ENCODE data around the gene RABGGTA.

RABGGTA gene

DNA sequence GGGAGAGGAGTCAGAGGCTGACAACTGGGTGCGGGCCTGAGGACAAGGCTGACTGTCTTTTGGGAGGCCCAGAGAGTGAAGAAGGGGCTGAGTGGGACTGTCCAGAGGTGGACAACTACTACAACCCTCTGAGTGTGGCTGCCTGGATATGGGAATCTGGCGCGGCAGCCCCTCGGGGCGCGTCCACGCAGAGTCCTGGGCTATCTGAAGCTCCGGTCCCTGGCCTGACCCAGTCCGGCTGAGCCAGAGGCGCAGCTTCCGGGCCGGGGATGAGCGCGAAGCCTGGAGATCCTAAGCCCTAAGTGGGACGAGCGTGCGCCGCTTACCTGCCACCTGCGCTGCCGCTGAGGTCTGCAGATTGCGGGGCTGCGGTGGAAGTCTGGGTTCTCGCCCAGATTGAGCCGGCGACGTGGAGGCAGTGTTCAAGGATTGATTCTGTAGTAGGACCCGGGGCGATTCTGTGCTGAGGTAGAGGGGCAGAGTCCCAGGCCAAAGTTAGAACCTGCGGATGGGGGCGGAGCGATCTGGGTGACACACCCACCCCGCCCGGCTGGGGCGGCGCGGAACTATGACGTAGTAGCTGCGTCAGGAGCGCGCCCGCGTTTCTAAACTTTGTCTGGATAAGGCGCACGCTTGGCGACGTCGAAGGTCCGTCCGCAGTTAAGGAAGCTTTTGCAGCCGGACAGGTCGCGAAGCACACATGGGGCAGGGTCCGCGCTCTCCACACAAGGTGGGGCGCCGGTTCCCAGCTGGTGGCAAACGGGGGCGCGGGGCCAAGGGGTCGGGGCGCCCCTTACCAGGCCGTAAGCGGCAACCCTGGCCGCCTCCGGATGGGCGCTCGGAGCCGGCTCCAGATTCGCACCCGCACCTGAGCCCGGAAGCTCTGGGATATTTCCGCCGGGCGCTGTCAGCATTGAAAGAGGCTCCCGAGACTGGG is 28.1 kb upstream of the RABGGTA start, which contains the start of the genes DHRS1 and NOP9:
Gene DHRS1 (minus strand): TSS at position 526 of the 937 bp plus-strand sequence. CDS start 674 bp downstream, outside the sequence.
Gene NOP9 (plus strand): TSS at position 596 of the 937 bp plus-strand sequence. CDS start 105 bp downstream, at position 701.
- TF ChIP-seq, protein P1, sequence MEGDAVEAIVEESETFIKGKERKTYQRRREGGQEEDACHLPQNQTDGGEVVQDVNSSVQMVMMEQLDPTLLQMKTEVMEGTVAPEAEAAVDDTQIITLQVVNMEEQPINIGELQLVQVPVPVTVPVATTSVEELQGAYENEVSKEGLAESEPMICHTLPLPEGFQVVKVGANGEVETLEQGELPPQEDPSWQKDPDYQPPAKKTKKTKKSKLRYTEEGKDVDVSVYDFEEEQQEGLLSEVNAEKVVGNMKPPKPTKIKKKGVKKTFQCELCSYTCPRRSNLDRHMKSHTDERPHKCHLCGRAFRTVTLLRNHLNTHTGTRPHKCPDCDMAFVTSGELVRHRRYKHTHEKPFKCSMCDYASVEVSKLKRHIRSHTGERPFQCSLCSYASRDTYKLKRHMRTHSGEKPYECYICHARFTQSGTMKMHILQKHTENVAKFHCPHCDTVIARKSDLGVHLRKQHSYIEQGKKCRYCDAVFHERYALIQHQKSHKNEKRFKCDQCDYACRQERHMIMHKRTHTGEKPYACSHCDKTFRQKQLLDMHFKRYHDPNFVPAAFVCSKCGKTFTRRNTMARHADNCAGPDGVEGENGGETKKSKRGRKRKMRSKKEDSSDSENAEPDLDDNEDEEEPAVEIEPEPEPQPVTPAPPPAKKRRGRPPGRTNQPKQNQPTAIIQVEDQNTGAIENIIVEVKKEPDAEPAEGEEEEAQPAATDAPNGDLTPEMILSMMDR (IDR thresholded peaks at IDR 0.05; ENCODE audit: low read depth, low read length, missing control alignments) = no peak
- DNase-seq (ENCODE audit: extremely low read depth, low read depth) = no peak
- H3K4me3 ChIP-seq (replicated peaks; ENCODE audit: low read depth, low read length) = peak within 1 kb of the TSS; percentile 91

DNA sequence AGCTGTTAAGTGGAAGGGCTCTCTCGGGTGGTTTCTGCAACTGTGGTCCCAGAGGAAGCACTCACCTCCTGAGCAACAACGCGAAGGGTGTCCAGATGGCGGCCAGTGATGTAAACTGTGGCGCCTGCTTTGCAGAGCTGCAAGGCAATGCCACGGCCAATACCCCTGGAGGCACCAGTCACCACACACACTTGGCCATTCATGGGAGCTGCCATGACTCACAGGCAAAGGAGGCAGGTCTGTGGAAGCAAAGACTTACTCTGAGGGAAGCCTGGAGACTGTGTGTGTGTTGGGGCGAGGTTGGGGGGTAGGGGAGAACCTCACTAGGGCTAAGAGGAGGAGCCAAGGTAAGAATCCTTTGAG is 27.5 kb upstream of the RABGGTA start:
- peak overlapping the region; percentile 91 for H3K4me3 ChIP-seq (replicated peaks; ENCODE audit: low read depth, low read length)
- DNase-seq (ENCODE audit: extremely low read depth, low read depth) = no peak
- TF ChIP-seq, protein P1 (IDR thresholded peaks at IDR 0.05; ENCODE audit: low read depth, low read length, missing control alignments) = no peak

DNA sequence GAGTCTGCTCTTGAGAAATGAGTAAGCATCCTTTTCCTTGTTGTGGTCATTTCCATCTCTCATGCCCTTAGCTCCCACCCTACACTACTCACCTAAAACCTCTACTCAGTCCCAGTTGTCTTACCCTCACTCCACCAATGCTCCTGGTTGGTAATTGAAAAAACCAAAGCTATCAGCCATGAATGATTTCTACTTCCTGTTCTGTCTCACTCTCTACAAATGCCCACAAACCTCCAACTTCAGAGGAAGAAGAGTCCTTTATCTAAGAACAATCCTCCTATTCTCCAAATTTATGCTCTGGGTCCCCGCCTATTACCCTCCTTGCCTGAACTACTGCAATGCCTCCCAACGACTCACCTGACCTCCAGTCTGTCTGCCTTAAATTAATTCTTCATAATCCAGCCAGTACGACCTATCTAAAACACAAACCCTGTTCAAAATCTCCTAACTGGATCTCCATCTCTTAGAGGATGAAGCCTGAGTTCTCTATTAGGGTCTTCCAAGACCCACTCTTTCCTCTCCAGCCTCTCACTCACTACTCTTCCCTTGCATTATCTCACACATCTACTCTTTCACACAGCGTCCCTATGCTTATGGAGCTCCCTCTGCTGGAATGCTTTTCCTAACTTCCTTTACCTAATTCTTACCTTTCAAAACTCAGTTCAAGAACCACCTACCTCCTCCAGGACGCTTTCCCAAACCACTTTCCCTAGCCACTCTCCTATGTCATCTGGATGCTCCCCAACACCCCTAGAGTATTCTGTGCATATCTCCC is 26.0 kb upstream of the RABGGTA start:
- DNase-seq (ENCODE audit: extremely low read depth, low read depth) = no peak
- no peak overlapping the region for H3K4me3 ChIP-seq (replicated peaks; ENCODE audit: low read depth, low read length)
- TF ChIP-seq, protein P1 (IDR thresholded peaks at IDR 0.05; ENCODE audit: low read depth, low read length, missing control alignments) = peak; percentile 44

DNA sequence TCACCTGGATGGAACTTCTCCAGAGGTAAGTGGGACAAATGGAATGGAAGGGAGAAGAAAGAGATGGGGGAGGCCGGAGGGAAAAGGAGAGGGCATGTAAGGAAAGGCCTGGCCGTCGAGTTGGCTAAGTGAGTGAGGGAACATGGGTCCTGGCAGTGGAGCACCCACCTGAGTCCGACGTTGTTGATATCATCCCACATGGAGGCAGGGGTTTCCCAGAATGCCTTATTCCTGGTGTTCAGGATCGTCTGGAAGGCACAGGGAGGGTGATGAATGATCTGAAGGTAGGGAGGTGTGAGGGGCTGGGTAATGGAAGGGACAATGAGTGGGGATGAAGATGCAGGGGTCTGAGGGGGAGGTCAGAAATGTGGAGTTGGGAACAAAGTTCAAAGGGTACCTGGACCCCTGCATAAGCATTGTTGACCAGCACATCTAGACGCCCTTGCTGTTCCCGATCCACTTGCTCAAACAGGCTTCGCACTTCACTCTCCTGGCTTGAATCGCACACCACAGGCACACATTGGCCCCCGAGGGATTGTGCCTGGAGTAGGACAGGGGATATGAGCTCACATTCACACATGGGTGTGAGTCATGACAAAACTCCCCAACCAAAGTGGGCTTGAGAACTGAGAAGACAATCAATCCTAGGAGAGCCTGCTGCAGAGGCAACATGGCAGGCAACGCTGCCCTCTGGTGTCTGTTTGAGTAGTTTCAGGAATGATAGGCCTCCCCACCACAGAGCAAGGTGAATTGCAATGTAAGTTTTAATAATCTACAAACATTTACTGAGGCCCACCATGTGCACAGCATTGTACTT is 25.2 kb upstream of the RABGGTA start:
- peak; percentile 84 for DNase-seq (ENCODE audit: extremely low read depth, low read depth)
- H3K4me3 ChIP-seq (replicated peaks; ENCODE audit: low read depth, low read length) = no peak overlapping the region
- TF ChIP-seq, protein P1 (IDR thresholded peaks at IDR 0.05; ENCODE audit: low read depth, low read length, missing control alignments) = peak; percentile 83

DNA sequence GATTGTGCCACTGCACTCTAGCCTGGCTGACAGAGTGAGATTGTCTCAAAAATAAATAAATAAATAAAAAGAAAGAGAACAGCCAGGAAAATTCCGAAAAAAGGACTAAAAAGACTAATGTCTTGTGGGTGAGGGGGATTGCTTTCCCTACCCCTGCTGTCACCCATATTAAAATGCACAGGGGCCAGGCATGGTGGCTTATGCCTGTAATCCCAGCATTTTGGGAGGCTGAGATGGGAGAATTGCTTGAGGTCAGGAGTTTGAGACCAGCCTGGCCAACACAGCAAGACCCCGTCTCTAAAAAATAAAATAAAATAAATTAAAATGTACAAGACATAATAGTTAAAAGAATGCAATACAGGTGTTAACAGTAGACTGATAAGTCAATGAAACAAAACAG is 22.1 kb upstream of the RABGGTA start:
- H3K4me3 ChIP-seq (replicated peaks; ENCODE audit: low read depth, low read length) = no peak overlapping the region
- TF ChIP-seq, protein P1 (IDR thresholded peaks at IDR 0.05; ENCODE audit: low read depth, low read length, missing control alignments) = no peak
- no peak for DNase-seq (ENCODE audit: extremely low read depth, low read depth)
